Kidney epithelial cell (primary cell): ENCODE results near the gene SMAD3. TPM values are rescaled to one million over a fixed set of nuclear protein-coding genes. Genes with fewer than 3 reads are reported as not detected.

ENCODE experiments used
- DNase-seq: peaks from one replicate; pipeline ENCODE4 v3.0.0-alpha.2; 2010; ENCODE audit warnings: low read depth
- H3K27me3 ChIP-seq: 2 replicates; pipeline ENCODE4 v1.6.0; 2011; ENCODE audit warnings: low read length; ENCODE audit not compliant: control insufficient read depth, insufficient read depth
- H3K36me3 ChIP-seq: 2 replicates; pipeline ENCODE4 v1.5.1; 2011; ENCODE audit warnings: low read length; ENCODE audit not compliant: control insufficient read depth, insufficient read depth
- H3K4me3 ChIP-seq: 2 replicates; pipeline ENCODE4 v1.5.1; 2011; ENCODE audit warnings: low read depth, mild to moderate bottlenecking, control low read depth, low read length
- CTCF ChIP-seq: IDR thresholded peaks from 2 replicates; pipeline ENCODE4 v1.5.1; 2011; ENCODE audit warnings: mild to moderate bottlenecking, moderate library complexity, low read length, control low read depth, inconsistent platforms; ENCODE audit not compliant: insufficient read depth, poor library complexity, severe bottlenecking
- total RNA-seq: library from RNA; depleted of rRNA; stranded (reverse); fragments of >200 nt; gene quantifications from 2 replicates; pipeline ENCODE4 v1.2.3, GENCODE V29; 2015

The SMAD3 gene
- total RNA-seq, 1 donor from 2014 or later, result 34.8 TPM

DNA sequence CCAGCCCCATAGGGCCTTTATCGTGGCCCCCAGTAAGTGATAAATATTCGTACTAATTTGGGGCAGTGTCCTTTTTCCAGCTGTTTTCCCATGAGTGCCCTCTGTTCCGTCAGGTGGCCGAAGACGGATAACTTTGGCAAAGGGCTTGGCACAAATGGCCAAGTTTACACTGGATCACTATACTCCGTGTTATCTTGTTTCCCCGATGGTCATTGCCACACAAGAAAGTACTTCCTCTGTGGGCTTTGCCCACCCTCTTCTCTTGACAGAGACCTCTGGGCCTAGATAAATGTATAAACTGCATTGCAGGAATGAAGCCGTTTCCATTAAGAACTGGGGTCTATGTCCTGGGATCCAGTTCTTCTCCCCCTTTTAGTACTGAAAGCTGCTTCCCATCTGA, 39.1 kb downstream of the SMAD3 start:
- DNase-seq, result no peak
- Histone ChIP-seq H3K36me3 (no peaks in the 10 kb centered on the region), H3K4me3 (no peak overlapping the region), H3K27me3 (no peaks in the 10 kb centered on the region)
- no peak for TF ChIP-seq CTCF

- no peak overlapping the region for H3K4me3 ChIP-seq
- peak; percentile 6 for TF ChIP-seq CTCF
- no peaks in the 10 kb centered on the region for H3K36me3 ChIP-seq
- no peaks in the 10 kb centered on the region for H3K27me3 ChIP-seq
- peak; percentile 97 for DNase-seq
Observed at GRCh38 chr15:67105065-67105951, 39.9 kb downstream of the SMAD3 start.

GRCh38 chr15:67105991-67106763, 40.8 kb downstream of the SMAD3 start:
- H3K4me3 ChIP-seq, result no peak overlapping the region

DNA sequence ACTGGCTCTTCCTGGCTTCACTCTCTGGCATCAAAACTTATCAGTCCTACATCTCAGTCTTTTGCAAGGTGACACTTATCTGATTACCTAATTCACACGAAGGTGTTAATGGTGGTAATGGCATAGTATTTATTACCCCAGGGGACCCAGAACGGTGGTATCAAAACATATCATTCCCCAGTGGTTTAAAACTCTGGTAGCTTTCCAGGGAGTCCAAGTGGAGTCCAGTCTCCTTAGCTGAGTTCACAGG, 41.3 kb downstream of the SMAD3 start:
- Histone ChIP-seq H3K36me3 (no peaks in the 10 kb centered on the region), H3K4me3 (no peak overlapping the region), H3K27me3 (no peaks in the 10 kb centered on the region)
- TF ChIP-seq CTCF, result no peak
- no peak for DNase-seq

More at GRCh38 chr15:67105991-67106763, 40.8 kb downstream of the SMAD3 start:
- no peaks in the 10 kb centered on the region for H3K27me3 ChIP-seq
- no peak for TF ChIP-seq CTCF
- H3K36me3 ChIP-seq, result no peaks in the 10 kb centered on the region
- no peak for DNase-seq

DNA sequence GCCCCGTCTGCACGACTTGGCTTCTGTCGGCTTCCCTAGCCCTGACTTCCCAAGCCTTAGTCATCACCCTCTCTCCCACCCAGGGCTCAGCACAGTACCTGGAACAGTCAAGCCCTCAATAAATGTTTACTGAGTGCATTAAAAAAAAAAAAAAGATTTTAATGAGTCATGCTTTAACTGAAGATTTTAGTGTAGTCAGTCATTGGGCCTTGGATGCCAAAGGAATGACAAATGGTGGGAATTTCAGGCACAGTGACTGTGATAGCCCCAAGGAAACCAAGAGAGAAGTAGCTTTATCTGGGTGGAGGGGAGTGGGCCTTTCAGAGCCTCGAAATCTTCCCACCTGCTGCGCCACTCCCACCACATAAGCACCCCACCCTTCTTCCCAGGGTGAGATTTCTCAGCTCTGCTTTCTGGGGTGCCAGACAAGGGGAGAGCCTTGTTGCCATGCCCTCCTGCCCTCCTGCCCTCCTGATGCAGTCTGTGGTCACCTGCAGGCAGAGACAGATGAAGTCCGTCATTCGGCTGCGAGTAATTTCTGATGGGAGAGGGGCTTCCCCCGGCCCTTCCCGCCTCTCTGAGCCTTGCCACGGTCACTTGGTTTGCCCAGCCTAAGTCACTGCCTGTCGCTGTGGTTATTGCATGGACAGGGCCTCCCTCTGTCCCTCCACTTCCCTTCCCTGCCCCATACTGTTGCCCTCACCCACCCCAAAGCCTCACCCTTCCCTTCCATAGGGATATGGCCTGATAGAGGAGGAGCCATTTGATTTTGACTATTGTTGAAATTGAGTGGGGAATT, 41.8 kb downstream of the SMAD3 start:
- Histone ChIP-seq H3K27me3 (no peaks in the 10 kb centered on the region), H3K4me3 (no peak overlapping the region), H3K36me3 (no peaks in the 10 kb centered on the region)
- peak; percentile 95 for DNase-seq
- no peak for TF ChIP-seq CTCF
